ENCODE data around the gene STC2.

GRCh38 chr5:173268750-173269432 is 59.3 kb downstream of the STC2 start:
- TF ChIP-seq POLR2AphosphoS5 (IDR thresholded peaks at IDR 0.05; ENCODE audit: borderline replicate concordance, low read depth, low read length) (no peak), FOXP2 (optimal IDR thresholded peaks at IDR 0.05; ENCODE audit: control extremely low read depth, extremely low read length, insufficient read depth) (no peak)
